Thyroid gland (tissue), 4 donors: ENCODE results near the gene ITIH1.

Experiments used
- CTCF ChIP-seq, 6 experiments: fragments of 200-600 bp in 3 of 6; fragments of 450-650 bp in 3 of 6; sonication (generic) in 3 of 6; IDR thresholded peaks; one replicate each; pipeline ENCODE4 v1.5.1; 2016 to 2019; ENCODE audit warnings: antibody characterized with exemption in 6 of 6, mild to moderate bottlenecking in 2 of 6, inconsistent platforms in 1 of 6, moderate library complexity in 1 of 6
- POLR2A ChIP-seq, 2 donors: fragments of 450-650 bp; IDR thresholded peaks; one replicate each; pipeline ENCODE4 v1.6.1; 2017; ENCODE audit warnings: antibody characterized with exemption in 2 of 2, mild to moderate bottlenecking in 2 of 2, moderate library complexity in 1 of 2

- TF ChIP-seq POLR2A (IDR thresholded peaks at IDR 0.05), result no peak
- no peak for TF ChIP-seq CTCF (IDR thresholded peaks at IDR 0.05)
Measured at GRCh38 chr3:52777127-52777958, at the start of gene ITIH1.
